Measurements from ENCODE around the gene CTBP1.

DNA sequence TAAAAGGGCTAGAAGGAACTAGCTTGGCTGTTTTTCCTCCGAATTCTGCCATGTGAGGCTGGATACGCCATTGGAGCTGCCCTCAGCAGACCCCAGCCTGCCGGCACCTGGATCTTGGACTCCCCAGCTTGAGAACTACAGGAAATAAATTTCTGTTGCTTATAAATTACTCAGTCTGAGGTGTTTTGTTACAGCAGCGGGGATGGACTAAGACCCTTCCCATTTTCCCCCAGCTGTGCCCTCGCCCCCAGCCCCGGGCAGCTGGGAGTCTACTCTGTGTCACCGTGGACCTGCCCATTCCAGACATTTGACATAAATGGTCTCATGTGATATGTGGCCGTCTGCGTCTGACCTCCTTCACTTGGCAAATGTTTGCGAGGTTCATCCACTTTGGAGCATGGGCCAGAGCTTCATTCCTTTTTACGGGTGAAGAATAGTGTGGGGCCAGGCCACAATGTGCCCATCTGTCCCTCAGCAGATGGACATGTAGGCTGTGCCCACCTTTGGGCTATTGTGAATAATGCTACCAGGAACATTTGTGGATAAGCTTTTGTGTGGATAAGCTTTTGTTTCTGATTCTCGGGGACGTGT is 45.8 kb downstream of the CTBP1 start:
- TF ChIP-seq SPI1 (IDR thresholded peaks at IDR 0.05; ENCODE audit: low read depth, low read length), result no peak
- TF ChIP-seq POLR2A (IDR thresholded peaks at IDR 0.05; ENCODE audit: low read depth, low read length), result no peak
- no peak for TF ChIP-seq TAF1 (IDR thresholded peaks at IDR 0.05; ENCODE audit: low read depth, low read length)
- TF ChIP-seq POLR2AphosphoS5 (IDR thresholded peaks at IDR 0.05; ENCODE audit: low read depth, low read length), result no peak
- no peak for TF ChIP-seq PAX5 (IDR thresholded peaks at IDR 0.05; ENCODE audit: insufficient read depth, low read length, severe bottlenecking)
- no peak for TF ChIP-seq POU2F2 (IDR thresholded peaks at IDR 0.05; ENCODE audit: low read depth, low read length)

Measured in GM12891 (cell line).